A673 (cell line): ENCODE data around the gene ARL16. TPM values are rescaled to one million over a fixed set of nuclear protein-coding genes. Genes with fewer than 3 reads are reported as not detected.

ENCODE experiments used
- BruUV-seq: library from RNA; stranded (reverse); fragments of 400-500 nt; replicated peaks from 2 replicates; lab custom pipeline; 2021; lab: Mats Ljungman, UMichigan
- CTCF ChIA-PET: fragments of 300-600 bp; sonication (Branson Sonifier 250); formaldehyde crosslinking; loops from one replicate; lab custom pipeline; 2022; ENCODE audit warnings: antibody characterized with exemption; lab: Charles Lee
- POLR2A ChIA-PET: fragments of 300-600 bp; sonication (Branson Sonifier 250); formaldehyde crosslinking; loops from one replicate; lab custom pipeline; 2022; ENCODE audit warnings: antibody characterized with exemption; ENCODE audit not compliant: low non-redundant PET; lab: Charles Lee
- DNase-seq: peaks from one replicate; pipeline ENCODE4 v3.0.0-alpha.2; 2015; ENCODE audit warnings: low spot score
- H3K27ac ChIP-seq: fragments of 200-600 bp; sonication (generic); 2 replicates; pipeline ENCODE4 v1.5.1; 2016; ENCODE audit warnings: mixed run types, low read depth, mild to moderate bottlenecking, mixed read lengths, antibody characterized with exemption, low read length; ENCODE audit not compliant: poor library complexity, severe bottlenecking
- H3K27me3 ChIP-seq: fragments of 200-600 bp; sonication (generic); replicated peaks from 2 replicates; pipeline ENCODE4 v1.6.1; 2017; ENCODE audit warnings: mixed run types, low read depth, mild to moderate bottlenecking, mixed read lengths, antibody characterized with exemption, low read length; ENCODE audit not compliant: insufficient read depth, poor library complexity
- H3K36me3 ChIP-seq: fragments of 200-600 bp; sonication (generic); 2 replicates; pipeline ENCODE4 v1.6.1; 2016; ENCODE audit warnings: mixed run types, mild to moderate bottlenecking, mixed read lengths, antibody characterized with exemption, low read length; ENCODE audit not compliant: insufficient read depth, poor library complexity, severe bottlenecking
- H3K4me1 ChIP-seq: fragments of 200-600 bp; sonication (generic); 2 replicates; pipeline ENCODE4 v1.6.1; 2017; ENCODE audit warnings: mixed run types, mild to moderate bottlenecking, mixed read lengths, antibody characterized with exemption, low read length; ENCODE audit not compliant: insufficient read depth, poor library complexity, severe bottlenecking
- H3K4me3 ChIP-seq: fragments of 200-600 bp; sonication (generic); 2 replicates; pipeline ENCODE4 v1.5.1; 2016; ENCODE audit warnings: low read depth, mixed run types, mild to moderate bottlenecking, mixed read lengths, low read length; ENCODE audit not compliant: poor library complexity, severe bottlenecking
- H3K9me3 ChIP-seq: fragments of 200-600 bp; sonication (generic); 2 replicates; pipeline ENCODE4 v1.6.1; 2016; ENCODE audit warnings: mixed run types, low read depth, mild to moderate bottlenecking, mixed read lengths, antibody characterized with exemption, low read length; ENCODE audit not compliant: poor library complexity, severe bottlenecking
- EZH2 ChIP-seq: fragments of 200-600 bp; sonication (generic); IDR thresholded peaks from 2 replicates; pipeline ENCODE4 v1.6.1; 2017; ENCODE audit warnings: borderline replicate concordance, low read depth, mild to moderate bottlenecking, mixed read lengths, antibody characterized with exemption, low read length; ENCODE audit not compliant: poor library complexity, severe bottlenecking
- intact Hi-C: fragments of 100-400 bp; cut with micrococcal nuclease; formaldehyde crosslinking; loops from one replicate; pipeline ENCODE4 v1.10.0; 2022; ENCODE audit not compliant: unreplicated experiment
- total RNA-seq: library from RNA; stranded (reverse); gene quantifications from 2 replicates; pipeline ENCODE4 v1.2.3, GENCODE V29; 2021
- TF ChIP-seq, protein P1 (sequence below): fragments of 300-800, 200-600 bp; sonication (generic); conservative IDR thresholded peaks from 2 replicates; pipeline ENCODE4 v1.5.1; 2017; ENCODE audit warnings: low read depth, mild to moderate bottlenecking, antibody characterized with exemption, low read length, moderate library complexity, mixed read lengths

ARL16 gene
- total RNA-seq, 1 experiment from 2014 or later, result 62.8 TPM

DNA sequence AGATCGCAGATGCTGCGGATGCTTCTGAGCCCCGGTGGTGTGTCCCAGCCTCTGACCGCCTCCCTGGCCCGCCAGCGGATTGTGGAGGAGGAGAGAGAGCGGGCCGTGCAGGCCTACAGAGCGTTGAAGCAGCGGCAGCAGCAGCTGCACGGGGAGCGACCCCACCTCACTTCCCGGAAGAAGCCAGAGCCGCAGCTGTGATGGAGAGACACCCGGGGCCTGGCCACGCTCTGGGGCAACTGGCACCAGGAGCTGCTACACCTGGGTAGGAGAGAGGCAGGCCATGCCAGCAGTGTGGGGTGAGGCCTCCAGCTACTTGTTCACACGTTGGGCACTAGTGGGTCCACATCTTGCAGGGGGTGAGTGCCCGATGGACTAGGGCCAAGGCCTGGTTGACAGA lies 11.1 kb downstream of the ARL16 start:
- Histone ChIP-seq H3K4me1 (peaks cover 9% of the 10 kb centered on the region), H3K4me3 (no peak overlapping the region), H3K27ac (no peak overlapping the region), H3K36me3 (peaks cover 70% of the 10 kb centered on the region), H3K9me3 (no peaks in the 10 kb centered on the region), H3K27me3 (no peaks in the 10 kb centered on the region)
- intact Hi-C loops, result no loop called here
- DNase-seq, result no peak
- BruUV-seq, result no TSS peak
- CTCF ChIA-PET, result no interaction called here
- POLR2A ChIA-PET, result no interaction called here
- TF ChIP-seq, protein P1, sequence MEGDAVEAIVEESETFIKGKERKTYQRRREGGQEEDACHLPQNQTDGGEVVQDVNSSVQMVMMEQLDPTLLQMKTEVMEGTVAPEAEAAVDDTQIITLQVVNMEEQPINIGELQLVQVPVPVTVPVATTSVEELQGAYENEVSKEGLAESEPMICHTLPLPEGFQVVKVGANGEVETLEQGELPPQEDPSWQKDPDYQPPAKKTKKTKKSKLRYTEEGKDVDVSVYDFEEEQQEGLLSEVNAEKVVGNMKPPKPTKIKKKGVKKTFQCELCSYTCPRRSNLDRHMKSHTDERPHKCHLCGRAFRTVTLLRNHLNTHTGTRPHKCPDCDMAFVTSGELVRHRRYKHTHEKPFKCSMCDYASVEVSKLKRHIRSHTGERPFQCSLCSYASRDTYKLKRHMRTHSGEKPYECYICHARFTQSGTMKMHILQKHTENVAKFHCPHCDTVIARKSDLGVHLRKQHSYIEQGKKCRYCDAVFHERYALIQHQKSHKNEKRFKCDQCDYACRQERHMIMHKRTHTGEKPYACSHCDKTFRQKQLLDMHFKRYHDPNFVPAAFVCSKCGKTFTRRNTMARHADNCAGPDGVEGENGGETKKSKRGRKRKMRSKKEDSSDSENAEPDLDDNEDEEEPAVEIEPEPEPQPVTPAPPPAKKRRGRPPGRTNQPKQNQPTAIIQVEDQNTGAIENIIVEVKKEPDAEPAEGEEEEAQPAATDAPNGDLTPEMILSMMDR, result no peak
- no peak for TF ChIP-seq EZH2

- POLR2A ChIA-PET, result interaction anchor here (0.6 kb wide), 1 partner anchor 13 kb away, joined by 20 read pairs; no protein-coding TSS in a partner anchor
- CTCF ChIA-PET, result interaction anchor here (0.7 kb wide), 2 partner anchors 8 to 12 kb away, joined by 3 read pairs; no protein-coding TSS in a partner anchor
- DNase-seq, result peak; percentile 74
- no peak for TF ChIP-seq EZH2
- TF ChIP-seq, protein P1, result peak; percentile 72
- intact Hi-C loops, result no loop called here
- TSS peak; percentile 36 for BruUV-seq
- H3K4me1 ChIP-seq, result peaks cover 18% of the 10 kb centered on the region
- peak overlapping the region; percentile 93 for H3K4me3 ChIP-seq
- H3K27ac ChIP-seq, result peak overlapping the region; percentile 46
- H3K27me3 ChIP-seq, result no peaks in the 10 kb centered on the region
- peaks cover 54% of the 10 kb centered on the region for H3K36me3 ChIP-seq
- H3K9me3 ChIP-seq, result no peaks in the 10 kb centered on the region
These were observed 15.8 kb downstream of the ARL16 start for GRCh38 chr17:81667754-81668153.

DNA sequence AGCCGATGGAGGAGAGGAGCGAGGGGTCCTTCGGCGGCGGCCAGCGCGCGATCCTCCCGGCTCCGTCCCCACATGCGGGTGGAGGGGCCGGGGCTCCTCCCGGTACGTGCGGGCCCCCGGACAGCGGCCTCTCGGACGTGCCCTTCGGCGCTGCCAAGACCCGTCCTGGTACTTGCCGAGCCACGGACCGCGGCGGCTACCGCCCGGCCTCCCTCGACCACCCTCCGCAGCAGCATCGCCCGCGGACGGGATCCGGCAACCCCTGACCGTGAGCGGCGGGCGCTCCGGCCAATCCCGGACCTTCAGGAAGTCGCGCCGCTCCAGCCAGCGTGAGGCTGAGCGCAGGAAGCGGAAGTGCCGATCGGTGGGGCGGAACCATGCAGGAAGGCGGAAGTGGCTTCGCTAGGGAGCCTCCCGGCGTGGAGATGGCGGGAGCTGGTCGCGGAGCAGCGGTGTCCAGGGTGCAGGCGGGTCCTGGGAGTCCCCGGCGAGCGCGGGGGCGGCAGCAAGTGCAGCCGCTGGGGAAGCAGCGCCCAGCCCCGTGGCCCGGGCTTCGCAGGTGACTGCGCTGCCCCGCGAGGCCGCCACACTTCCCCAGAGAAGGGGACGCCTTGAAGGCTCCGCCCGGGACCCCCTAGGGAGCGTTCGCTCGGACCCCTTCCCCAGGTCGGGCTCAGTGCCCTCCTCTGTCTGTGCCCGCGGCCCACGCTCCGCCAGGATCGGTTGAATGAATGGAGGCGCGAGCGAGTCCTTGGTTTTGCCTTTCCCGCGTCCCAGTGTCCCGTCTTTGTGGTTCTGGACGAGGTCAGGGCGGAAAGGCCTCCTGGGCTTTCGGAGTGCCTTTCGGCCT lies 17.0 kb downstream of the ARL16 start, which contains the start of the genes CCDC137 and OXLD1:
TSS of gene CCDC137 (plus strand) at position 396 of the 850 bp plus-strand sequence. CDS start at position 426, 30 bp downstream.
TSS of gene OXLD1 (minus strand) at position 264 of the 850 bp plus-strand sequence. CDS start at position 236, 28 bp downstream.
- intact Hi-C loops, result no loop called here
- no peak for TF ChIP-seq EZH2
- TF ChIP-seq, protein P1, result no peak
- Histone ChIP-seq H3K27me3 (no peaks in the 10 kb centered on the region), H3K9me3 (no peaks in the 10 kb centered on the region), H3K36me3 (peaks cover 42% of the 10 kb centered on the region), H3K4me1 (peaks cover 18% of the 10 kb centered on the region), H3K27ac (peak within 1 kb of the TSS; percentile 92), H3K4me3 (peak within 1 kb of the TSS; percentile 93)
- ChIA-PET CTCF (no interaction called here), POLR2A (no interaction called here)
- BruUV-seq, result no TSS peak
- DNase-seq, result peak; percentile 98
